HG03571 (cell line): ENCODE data around the gene SLC25A39.
"Not testable (repeated sequence)": the region's sequence is repeated elsewhere in the genome, so short reads cannot be mapped to it uniquely, and the experiment has no call there.

Experiments
- ATAC-seq: cut with Tn5 transposase; IDR thresholded peaks from one replicate; pipeline ENCODE4 v1.9.1; 2021; ENCODE audit not compliant: unreplicated experiment

SLC25A39 gene

GRCh38 chr17:44324571-44325275, at the start of gene SLC25A39:
Gene SLC25A39, minus strand, starts transcription at chr17:44324823. Its CDS starts 1,261 bp downstream, at chr17:44323562.
- peak; percentile 55 for ATAC-seq

- no peak for ATAC-seq
Measured at GRCh38 chr17:44372036-44372435, 47.4 kb upstream of the SLC25A39 start.

GRCh38 chr17:44369414-44370023, 44.9 kb upstream of the SLC25A39 start:
- not testable (repeated sequence) for ATAC-seq

GRCh38 chr17:44368391-44369243, 44.0 kb upstream of the SLC25A39 start:
- ATAC-seq = not testable (repeated sequence)

GRCh38 chr17:44367231-44367979, 42.8 kb upstream of the SLC25A39 start:
- no peak for ATAC-seq

GRCh38 chr17:44365051-44365450, 40.4 kb upstream of the SLC25A39 start:
- ATAC-seq = not testable (repeated sequence)

GRCh38 chr17:44363613-44364159, 39.1 kb upstream of the SLC25A39 start, which contains the start of gene FAM171A2:
Gene FAM171A2, minus strand, starts transcription at chr17:44363853. Its CDS starts 139 bp downstream, at chr17:44363714.
- peak; percentile 44 for ATAC-seq

GRCh38 chr17:44362949-44363612, 38.5 kb upstream of the SLC25A39 start:
- ATAC-seq = no peak

- ATAC-seq = no peak
Measured at GRCh38 chr17:44362459-44362948, 37.9 kb upstream of the SLC25A39 start.

- ATAC-seq = no peak
Measured at GRCh38 chr17:44361292-44362260, 37.0 kb upstream of the SLC25A39 start.

- no peak for ATAC-seq
Measured at GRCh38 chr17:44360826-44361225, 36.2 kb upstream of the SLC25A39 start.

GRCh38 chr17:44360144-44360533, 35.5 kb upstream of the SLC25A39 start:
- ATAC-seq = no peak

GRCh38 chr17:44359458-44360143, 35.0 kb upstream of the SLC25A39 start:
- ATAC-seq = no peak

GRCh38 chr17:44359006-44359405, 34.4 kb upstream of the SLC25A39 start:
- ATAC-seq = no peak

- no peak for ATAC-seq
Measured at GRCh38 chr17:44358066-44358465, 33.4 kb upstream of the SLC25A39 start.

GRCh38 chr17:44356241-44356640, 31.6 kb upstream of the SLC25A39 start:
- no peak for ATAC-seq

GRCh38 chr17:44355642-44356099, 31.0 kb upstream of the SLC25A39 start:
- no peak for ATAC-seq
